Anterior cingulate cortex (tissue), 58 donors: Measurements from ENCODE around the gene TFDP3.

Experiments used
- DNase-seq, 58 donors: peaks; one replicate each; lab custom pipeline; 2025; lab: John Stamatoyannopoulos, UW

Gene TFDP3

DNA sequence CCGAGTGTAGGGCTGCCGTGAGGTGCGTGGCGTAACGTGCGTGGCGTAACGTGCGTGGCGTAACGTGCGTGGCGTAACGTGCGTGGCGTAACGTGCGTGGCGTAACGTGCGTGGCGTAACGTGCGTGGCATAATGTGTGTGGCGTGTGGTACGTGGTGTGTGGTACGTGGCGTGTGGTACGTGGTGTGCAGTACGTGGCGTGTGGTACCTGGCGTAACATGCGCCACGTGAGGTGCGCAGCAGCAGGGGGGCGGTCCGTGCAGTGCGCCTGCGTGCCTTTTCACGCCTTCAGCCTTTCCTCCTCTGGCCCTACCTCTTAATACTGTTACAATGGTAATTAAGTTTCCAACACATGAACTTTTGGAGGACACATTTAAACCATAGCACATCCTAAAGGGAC, at the start of gene TFDP3:
TFDP3 (minus strand) TSS at position 26 of the 400 bp plus-strand sequence. CDS start 95 bp downstream, outside the sequence.
- DNase-seq = no peak

DNA sequence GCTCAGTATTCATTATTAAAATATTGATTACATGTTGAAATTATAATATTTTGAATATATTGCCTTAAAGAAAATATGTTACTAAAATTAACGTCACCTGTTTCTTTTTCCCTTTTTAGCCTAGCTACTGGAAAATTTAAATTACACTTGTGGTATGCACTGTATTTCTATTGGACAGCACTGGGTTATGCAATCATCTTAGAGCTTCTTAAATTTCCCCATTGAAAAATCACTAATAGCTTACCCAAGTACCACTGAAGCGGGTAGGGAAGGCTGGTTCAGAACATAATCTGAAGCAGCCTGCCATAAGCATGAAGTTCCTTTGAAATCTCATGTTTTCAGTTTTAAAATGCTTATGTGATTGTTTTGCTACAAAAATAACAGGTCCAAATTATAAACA, 49.5 kb upstream of the TFDP3 start:
- no peak for DNase-seq

DNA sequence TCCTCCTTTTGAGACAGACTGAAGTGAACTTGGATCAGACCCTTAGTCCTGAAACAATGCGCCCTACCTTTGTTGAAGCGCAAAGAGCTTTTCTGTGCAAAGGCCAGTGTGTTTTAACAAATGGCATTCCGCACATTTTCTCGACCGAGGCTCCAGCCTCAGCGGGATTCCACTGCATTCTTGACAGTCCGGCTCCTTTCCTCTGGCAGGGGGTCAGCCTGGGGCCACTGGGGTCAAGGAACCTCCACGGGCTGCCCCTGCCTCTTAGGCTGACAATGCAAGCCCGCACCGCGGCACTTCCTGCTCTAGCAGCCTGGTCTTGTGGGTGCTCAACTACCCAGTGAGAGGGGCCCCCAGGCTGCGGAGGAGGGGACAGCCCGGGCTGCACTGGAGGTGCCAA, 47.2 kb upstream of the TFDP3 start:
- DNase-seq = no peak

- no peak for DNase-seq
These were observed 40.3 kb upstream of the TFDP3 start for GRCh38 chrX:133258481-133258880.

DNA sequence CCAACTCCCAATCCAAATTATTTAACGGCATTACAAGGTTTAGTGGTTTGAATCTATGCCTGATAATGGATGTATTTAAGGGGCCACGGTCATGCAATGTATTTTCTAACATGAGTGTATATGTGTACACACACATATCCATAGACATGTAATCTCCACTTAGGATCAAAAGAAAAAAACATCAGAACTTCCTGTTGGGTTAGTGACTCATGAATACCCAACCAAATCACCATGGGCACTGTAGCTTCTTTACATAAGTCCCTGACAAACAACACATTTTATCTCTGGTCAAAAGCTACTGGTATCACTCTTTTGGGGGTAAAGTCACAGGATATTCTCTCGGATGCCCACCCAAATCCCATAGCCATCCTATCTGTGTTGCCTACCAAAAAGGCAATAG, 36.5 kb upstream of the TFDP3 start:
- DNase-seq = no peak

DNA sequence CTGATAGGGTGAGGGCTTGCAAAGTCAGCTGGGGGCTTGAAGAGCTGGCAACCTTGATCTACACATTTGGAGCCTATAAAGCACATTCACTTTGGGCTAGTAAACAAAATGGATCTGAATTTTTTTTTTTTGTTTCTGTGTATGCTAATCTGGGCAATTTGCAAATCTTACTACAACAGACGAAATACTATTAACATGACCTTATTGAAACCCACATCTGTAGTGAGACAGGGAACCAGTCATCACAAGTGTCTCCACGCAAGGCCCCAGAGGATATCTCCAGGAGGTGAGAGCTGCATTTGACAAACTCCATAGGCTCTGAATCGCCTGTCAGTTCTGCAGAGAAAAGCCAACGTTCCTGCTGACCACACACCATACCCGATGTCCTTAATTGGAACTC, 33.0 kb upstream of the TFDP3 start:
- DNase-seq = no peak

DNA sequence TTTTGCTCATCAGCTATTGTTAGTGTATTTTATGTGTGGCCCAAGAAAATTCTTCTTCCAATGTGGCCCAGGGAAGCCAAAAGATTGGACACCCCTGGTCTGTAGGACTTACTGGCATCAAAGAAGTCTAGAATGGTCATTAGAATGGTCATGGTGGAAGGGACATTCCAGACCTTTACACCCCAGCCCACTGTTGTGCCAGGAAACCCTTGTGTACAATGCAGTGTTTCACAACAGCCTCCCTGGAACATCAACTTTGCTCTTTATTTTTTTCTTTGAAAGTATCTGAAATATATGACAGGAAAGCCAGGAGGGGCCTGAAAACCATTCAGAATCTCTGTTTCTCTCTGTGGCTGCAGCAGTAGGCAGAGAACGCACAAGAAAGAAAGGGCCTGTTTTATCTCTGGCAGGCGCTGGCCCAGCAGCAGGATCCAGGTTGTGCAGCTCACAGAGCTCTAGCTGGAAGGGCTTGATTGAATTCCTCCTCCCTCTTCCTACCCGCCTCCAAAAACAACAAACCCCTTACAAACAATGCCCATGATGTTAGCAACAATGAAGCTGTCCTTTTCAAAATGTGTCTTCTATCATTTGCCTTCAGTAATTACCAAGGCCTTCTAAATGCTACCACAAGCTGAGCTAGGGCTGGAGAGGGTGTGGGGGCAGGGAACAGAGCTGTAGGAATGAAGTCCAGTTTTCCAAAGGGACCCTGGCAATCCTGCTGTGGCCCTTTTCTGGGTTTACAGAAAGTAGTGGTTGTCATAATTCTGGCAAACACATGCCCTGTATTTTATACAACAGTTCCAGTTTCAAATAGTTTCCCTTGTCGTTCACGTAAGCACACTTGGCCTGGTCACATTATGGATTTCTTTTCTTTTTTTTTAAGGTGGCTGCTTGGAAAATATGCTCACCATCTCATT, 32.3 kb upstream of the TFDP3 start:
- no peak for DNase-seq

DNA sequence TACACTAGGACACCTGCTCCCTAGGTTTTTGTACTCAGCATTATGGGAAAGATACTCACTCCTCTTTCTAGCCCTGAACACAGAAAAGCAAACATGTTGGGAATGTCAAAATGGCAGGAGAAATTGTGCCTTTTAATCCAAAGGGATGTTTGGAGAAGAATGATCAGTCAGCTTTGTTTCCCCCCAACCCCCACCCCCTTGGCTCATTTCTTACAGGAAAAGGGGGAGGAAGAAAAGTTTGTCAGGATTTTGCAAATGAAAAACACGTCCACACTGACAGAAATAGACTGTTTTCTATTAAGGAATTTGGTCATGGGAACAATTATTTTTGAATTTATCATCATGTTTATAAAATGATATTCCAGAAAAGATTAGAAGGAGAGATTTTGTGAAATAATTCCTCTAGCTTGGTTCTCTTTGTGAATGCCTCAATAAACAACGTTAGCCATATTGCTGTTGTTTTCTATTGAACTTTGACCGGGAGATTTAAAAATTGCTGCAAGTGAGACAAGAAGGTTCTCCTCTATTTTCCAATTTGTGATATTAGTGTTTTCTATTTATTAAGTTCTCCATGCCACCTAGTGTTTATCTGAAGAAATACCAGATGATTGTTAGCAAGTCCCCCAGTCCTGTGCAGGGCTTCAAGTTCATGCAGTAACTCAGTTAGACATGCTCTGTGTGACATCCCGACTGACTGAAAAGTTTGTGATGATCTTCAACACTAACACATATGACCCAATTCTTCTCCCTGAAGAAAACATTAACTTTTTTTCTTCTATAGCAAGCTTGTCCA, 31.3 kb upstream of the TFDP3 start:
- DNase-seq = no peak

DNA sequence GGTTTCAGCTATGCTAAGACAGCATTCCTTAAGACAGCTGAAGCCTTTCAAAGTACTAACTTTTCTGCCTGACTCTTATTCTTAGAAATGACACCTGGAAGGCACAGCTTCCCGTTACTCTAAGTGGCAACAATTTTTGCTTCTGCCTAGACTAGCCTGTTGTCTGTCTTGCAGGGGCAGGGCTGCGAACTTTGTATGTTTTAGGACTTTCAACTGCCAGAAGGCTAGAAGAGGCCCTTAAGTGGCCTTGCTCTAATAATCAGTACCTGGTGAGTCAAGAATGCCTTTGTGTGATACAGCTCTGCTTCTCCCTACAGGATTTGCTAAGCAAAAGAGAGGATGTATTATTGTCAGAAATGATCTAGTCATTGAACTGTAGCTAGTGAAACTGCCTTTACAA, 30.0 kb upstream of the TFDP3 start:
- no peak for DNase-seq

GRCh38 chrX:133246921-133247320, 28.8 kb upstream of the TFDP3 start:
- no peak for DNase-seq

GRCh38 chrX:133235830-133236229, 17.7 kb upstream of the TFDP3 start:
- no peak for DNase-seq

DNA sequence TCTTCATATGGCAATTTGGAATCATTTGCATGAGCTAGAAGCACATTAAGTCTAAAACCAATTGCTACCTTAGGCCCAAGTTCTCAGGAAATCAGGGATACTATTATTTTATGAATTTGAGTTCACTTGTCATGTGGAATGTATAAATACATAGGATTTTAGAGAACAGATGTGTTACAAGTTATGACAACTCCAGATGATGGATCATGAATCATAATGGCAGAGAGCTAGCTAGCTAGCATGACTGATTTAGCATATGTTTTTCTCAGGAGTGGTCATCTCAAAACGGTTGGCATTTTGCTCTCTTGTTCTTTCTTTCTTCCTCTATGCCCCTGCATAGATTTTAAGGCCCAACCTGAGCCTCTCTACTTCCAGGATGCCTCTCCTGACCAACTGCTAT, 14.2 kb upstream of the TFDP3 start:
- no peak for DNase-seq

DNA sequence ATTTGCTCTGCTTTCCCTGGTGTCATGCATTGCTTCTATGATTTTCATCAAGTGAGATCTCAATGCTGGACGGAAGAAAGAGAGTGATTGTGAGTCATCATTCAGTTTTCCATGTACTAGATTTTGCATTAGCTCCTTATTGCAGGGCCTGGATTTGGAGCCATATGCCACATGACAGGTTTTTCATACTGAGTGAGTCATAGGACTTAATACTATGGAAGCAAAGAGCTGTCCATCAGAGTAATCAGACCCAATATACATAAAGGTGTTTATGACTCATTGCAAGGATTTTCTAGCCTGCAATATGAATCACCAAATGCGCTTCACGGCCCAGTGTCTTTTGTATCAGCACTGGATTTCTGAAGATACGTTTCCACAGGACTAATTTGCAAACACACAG, 11.2 kb upstream of the TFDP3 start:
- DNase-seq = no peak

- peak in 1 of 58 donors; percentile 0 for DNase-seq
These were observed 2.4 kb downstream of the TFDP3 start for GRCh38 chrX:133215747-133216146.

DNA sequence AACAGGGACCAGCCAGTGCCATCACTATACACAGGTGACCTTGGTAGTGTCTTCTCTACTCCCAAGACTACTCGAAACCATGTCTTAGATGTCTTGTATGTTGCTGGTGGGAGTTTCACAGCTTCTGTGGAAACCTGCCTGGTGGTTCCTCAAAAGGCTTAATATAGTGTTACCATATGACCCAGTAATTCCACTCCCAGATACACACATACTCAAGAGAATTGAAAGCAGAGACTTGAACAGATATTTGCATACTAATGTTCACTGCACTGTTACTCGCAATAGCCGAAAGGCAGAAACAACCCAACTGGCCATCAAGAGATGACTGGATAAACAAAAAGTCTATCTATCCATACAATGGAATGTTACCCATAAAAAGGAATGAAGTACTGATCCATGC, 3.1 kb downstream of the TFDP3 start:
- no peak for DNase-seq

- no peak for DNase-seq
These were observed 3.9 kb downstream of the TFDP3 start for GRCh38 chrX:133214301-133214700.

DNA sequence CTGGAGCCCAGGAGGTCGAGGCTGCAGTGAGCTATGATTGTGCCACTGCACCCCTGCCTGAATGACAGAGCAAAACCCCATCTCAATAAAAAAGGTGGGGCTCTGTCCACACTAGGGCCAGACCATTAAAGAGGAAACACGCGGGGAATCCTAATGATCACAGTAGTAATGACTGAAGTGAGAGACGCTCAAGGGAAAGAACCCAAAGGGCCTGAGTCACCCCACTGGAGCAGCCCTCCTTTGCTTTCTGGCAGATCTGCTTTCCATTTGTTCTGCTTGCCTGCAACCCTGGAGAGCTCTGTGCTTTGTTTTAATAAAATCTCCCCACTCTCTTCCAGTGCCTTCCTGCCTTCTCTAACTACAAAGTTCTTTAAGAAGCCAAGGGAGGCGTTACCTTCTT, 5.0 kb downstream of the TFDP3 start:
- no peak for DNase-seq

GRCh38 chrX:133207751-133208150, 10.4 kb downstream of the TFDP3 start:
- DNase-seq = no peak

- DNase-seq = no peak
These were observed 26.5 kb downstream of the TFDP3 start for GRCh38 chrX:133191739-133192039.

DNA sequence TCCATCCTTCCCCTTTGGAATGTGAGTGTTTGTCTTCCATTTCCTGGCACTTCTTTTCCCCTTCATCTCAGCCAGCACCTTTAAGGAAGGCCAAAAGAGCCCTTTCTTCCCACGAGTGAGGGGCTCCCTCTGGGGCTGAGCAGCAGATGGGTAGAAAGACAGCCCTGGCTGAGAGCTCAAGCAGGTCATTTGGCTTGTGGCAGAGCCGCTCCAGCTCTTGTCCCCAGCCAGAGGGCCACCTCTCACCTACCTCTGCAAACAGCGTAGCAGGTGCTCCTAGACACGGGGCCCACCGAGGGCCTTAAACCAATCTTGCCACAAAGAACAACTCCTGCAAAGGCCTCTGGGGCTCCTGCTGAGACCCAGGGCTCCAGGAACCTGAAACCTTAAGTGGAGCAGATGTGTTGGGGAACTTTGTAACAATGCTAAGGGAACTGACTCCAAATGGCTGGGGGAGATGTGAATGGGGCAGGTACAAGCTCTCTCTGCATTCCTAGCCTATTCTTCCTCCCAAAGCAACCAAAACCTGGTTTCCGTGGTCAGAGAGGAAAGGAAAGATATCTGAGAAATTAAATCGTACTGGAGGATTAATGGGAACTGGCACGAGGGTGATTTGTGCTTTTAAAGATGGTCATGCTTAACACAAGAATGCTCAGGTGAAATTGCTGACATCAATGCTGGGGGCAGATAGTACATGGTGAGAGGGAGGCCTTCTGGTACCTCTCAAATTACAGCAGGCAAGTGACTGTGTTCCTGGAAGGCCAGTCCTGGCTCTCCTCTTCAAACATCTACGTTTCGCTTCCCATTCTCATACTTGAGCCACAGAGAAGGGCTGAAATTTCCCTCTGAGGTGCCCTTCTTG, 27.0 kb downstream of the TFDP3 start:
- no peak for DNase-seq

- no peak for DNase-seq
These were observed 29.0 kb downstream of the TFDP3 start for GRCh38 chrX:133189195-133189594.
